ENCODE measurements around the gene PORCN.
A peak's percentile ranks its signal among the peaks of the same experiment; 100 is the strongest.
"Not testable (repeated sequence)": the region's sequence is repeated elsewhere in the genome, so short reads cannot be mapped to it uniquely, and the experiment has no call there.

The PORCN gene

DNA sequence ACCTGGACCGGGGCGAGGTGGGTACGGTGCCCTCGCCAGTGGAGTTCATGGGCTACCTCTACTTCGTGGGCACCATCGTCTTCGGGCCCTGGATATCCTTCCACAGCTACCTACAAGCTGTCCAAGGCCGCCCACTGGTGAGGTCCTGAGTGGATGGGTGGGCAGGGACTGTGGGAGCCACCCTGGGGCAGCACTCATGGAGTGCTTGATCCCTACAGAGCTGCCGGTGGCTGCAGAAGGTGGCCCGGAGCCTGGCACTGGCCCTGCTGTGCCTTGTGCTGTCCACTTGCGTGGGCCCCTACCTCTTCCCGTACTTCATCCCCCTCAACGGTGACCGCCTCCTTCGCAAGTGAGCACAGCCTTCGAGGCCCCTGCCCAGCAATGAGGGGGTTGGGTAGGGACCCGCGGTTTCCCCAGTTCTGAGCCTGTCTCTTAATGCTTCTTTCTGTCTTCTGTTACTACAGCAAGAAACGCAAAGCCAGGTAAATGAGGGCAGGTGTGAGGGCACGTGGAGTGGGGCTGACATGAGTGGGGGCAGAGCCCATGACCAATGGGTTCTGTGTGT is 3.7 kb downstream of the PORCN start:
- no peak for DNase-seq (ENCODE audit: low read depth in 2 of 2)

DNA sequence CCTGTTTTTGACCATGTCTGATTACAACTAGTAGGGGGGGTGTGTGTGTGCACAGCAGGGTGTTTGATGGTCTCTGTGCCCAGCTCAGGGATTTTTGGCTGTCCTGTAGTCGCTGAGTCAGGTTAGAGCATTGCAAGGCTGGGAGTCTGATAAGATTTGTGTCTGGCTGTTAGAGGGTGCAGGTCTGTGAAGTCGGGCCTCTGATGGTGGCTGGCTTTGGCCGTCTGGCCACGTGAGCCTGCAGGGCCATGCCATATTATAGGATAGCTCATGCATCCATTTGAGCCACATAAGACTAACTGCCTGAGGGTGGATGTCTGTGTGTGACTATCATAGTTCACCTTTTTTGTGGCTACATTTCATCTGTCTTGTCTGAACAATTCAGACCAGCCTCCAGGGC is 4.9 kb downstream of the PORCN start:
- no peak for DNase-seq (ENCODE audit: low read depth in 2 of 2)

DNA sequence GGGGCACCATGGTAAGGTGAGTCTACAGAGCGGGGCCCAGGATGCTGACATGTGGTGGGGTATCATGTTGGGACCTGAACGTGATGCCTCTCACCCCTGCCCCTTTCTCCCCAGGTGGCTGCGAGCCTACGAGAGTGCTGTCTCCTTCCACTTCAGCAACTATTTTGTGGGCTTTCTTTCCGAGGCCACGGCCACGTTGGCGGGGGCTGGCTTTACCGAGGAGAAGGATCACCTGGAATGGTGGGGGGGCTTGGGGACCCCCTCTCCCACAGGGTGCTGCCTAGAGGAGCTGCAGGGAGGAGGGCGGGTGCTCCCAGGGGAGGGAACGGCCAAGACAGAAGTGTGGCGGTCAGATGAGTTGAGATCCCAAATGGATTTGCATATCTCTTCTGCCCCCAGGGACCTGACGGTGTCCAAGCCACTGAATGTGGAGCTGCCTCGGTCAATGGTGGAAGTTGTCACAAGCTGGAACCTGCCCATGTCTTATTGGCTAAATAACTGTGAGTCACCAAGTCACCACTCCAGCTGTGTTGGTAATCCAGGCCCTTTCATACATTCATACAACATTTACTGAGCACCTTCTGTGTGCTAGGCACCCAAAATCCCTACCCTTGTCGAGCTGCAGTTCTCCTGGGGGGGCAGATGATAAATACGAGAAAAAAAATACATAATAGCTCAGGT is 5.5 kb downstream of the PORCN start:
- DNase-seq (ENCODE audit: low read depth in 2 of 2), result no peak

DNA sequence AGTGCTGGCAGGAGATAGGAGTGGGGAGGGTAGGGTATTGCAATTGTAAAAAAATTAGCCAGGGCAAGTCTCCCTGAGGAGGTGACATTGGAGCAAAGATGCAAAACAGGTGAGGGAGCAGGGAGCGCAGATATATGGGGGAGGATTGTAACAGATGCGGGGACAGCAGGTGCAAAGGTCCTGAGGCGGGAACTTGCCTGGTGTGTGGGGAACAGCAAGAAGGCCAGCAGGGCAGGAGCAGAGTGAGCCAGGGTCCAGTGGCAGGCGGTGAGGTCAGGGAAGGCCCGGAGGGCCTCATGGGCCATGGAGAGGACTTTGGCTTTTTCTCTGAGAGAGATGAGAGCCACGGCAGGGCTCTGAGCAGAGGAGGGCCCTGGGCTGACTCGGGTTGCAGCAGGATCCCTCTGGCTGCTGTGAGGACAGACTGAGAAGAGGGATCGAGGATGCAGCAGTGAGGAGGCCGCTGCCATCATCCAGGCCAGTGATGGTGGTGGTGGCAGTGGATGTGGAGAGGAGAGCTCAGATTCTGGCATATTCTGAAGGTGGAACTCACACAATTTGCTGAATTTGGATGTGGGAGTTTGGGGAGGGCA is 6.2 kb downstream of the PORCN start:
- DNase-seq (ENCODE audit: low read depth in 2 of 2), result no peak

DNA sequence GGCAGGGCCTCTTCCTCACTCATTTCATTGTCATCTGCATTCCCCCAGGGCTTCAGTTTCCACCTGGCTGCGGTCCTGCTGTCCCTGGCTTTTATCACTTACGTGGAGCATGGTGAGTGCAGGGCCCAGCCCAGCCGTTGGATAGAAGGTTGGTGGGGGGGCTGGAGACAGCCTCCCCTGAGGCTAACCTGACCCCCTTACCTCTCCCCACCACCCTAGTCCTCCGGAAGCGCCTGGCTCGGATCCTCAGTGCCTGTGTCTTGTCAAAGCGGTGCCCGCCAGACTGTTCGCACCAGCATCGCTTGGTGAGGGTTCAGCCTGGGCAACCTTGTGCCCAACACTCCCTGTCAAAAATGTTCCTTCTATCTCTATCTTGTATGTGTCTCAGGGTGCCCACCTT is 7.0 kb downstream of the PORCN start:
- DNase-seq (ENCODE audit: low read depth in 2 of 2), result no peak

DNA sequence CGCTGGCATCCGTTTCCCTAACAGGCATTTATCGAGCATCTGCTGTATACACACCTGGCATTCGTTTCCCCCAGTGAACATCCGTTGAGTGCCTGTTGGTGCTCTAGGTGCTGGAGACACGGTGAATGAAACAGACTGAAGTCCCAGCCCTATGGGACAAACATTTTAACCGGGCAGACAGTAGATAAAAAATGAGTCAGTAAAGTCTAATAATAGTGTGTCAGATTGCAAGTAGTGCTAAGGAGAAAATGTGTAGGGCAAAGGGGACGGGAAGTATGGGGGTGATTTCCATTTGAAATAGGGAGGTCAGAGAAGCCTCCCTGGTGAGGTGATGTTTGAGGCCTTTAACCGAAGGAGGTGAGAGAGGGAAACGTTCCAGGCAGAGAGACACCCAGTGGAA is 7.5 kb downstream of the PORCN start:
- no peak for DNase-seq (ENCODE audit: low read depth in 2 of 2)

DNA sequence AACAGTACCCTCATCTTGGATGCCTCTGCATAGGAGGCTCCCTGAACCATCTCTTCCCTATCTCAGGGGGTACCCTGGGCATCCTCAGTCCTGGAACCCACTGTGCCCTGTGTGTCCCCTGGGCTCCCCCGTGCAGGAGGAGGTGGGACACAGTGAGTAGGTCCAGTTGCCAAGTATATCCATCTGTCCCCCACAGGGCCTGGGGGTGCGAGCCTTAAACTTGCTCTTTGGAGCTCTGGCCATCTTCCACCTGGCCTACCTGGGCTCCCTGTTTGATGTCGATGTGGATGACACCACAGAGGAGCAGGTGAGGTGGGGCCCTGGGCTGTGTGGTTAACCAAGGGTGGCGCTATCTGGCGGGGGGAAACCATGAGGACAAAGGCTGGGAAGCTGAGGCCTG is 8.2 kb downstream of the PORCN start:
- DNase-seq (ENCODE audit: low read depth in 2 of 2), result no peak

DNA sequence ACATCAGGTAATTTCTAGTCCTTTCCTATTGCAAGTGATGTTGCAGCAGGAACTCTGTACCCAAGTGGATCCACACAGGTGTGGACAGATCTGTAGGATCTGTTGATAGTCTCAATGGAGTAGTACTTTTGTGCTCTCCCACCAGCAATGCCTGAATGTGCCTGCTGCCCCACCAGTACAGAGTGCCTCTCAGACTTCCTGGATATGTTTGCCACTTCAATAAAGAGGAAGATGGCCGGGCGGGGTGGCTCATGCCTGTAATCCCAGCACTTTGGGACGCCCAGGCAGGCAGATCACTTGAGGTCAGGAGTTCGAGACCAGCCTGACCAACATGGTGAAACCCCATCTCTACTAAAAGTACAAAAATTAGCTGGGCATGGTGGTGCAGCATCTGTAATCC is 10.7 kb downstream of the PORCN start:
- DNase-seq (ENCODE audit: low read depth in 2 of 2), result not testable (repeated sequence)

DNA sequence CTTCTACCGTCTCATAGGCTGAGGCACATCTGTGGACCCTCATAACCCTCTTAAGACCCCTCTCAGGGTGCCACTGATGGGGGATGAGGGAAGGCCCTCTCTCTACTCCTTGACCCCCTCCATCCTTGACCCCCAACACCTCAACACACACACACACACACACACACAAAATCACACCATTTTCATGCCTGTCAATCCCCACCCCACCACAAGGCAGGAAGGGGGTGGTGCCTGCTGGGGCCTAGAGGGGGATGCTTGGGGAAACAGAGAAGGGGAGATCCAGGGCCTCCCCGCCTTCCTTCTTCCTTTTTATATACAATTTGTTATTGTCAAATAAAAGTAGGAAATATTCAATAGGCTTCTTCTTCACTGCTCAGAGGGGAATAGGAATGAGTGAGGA is 11.7 kb downstream of the PORCN start:
- DNase-seq (ENCODE audit: low read depth in 2 of 2), result no peak

DNA sequence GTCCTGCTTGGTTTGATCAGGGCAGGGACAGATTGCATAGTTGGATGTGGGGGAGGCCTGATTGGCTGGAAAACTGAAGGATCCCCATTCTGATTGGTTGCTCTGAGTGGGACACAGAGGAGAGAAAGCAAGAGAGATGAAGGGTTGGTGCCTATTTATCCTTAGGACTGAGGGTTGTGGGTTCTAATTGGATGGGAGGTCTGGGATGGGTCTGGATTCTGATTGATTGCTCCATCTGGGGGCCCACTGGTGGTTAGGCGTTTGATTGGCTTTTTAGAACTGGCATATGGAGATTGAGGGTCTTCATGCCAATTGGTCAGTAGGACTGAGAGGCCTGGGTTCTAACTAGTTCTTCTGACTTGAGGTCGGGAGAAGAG is 12.2 kb downstream of the PORCN start:
- no peak for DNase-seq (ENCODE audit: low read depth in 2 of 2)

DNA sequence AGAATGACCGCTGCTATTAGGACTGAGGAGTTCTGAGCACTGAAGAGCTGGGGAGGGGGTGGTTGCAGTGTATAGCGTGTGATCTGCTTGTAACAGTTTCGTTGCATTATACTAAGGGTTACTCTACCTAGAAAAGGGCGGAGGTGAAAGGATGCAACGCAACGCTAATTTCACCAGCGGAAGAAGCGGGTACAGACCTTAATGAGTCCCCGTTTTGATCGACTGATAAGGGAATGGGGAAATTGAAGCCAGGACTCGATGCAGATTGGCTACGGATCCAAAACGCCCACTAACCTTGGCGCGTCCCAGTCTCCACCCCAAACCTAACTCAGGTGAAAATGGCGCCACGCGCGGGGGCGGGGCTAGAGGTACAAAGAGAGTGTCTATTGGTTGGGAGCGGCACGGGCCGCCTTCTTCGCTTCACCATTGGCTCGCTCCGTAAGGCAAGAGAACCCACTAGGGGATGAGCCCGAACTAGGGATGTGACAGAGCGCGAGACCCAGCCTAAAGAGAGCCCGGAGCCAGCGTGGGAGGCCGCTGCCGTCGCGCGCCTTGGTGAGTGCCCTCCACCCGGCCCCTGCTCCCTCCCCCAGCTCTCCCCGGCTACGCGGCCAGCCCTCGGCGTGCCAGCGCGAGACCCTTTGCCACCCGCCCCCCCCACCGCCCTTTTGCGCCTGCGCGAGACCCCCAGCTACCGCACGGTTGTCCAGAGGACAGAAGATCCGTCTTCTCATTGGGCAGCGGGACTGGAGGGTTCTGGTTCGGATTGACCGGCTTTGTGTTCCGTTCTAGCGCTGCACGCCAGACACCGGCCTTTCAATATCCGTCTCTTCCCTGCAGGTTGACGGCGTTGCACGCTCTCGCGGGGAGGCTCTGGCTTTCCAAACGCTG is 12.8 kb downstream of the PORCN start, which contains the start of gene EBP:
Gene EBP (plus strand): TSS at position 456 of the 891 bp plus-strand sequence. CDS start 1,964 bp downstream, outside the sequence.
- DNase-seq (ENCODE audit: low read depth in 2 of 2), result peak; percentile 80 to 90

DNA sequence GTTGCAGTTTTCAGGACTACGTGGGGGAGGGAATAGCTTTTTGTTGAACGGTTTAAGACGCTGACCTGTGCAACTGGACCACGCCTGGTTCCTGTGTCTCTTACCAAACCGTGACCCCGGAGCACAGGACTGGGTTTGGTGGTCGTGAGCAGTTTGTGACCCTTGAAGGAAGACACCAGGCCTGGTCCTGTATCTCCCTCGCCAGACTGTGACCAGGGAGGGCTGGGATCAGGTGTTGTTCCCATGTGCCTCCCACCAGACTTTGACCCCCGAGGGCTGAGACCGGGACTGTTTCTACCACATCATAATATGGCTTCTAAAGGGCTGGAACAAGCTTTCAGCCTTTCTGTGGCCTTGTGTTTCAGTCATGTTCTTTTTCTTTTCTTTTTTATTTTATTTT is 13.5 kb downstream of the PORCN start:
- DNase-seq (ENCODE audit: low read depth in 2 of 2), result no peak

DNA sequence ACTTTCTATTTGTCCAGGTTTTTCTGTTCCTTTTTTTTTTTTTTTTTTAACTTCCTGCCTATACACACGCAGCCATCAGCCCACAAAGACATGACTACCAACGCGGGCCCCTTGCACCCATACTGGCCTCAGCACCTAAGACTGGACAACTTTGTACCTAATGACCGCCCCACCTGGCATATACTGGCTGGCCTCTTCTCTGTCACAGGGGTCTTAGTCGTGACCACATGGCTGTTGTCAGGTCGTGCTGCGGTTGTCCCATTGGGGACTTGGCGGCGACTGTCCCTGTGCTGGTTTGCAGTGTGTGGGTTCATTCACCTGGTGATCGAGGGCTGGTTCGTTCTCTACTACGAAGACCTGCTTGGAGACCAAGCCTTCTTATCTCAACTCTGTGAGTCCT is 14.9 kb downstream of the PORCN start:
- no peak for DNase-seq (ENCODE audit: low read depth in 2 of 2)

DNA sequence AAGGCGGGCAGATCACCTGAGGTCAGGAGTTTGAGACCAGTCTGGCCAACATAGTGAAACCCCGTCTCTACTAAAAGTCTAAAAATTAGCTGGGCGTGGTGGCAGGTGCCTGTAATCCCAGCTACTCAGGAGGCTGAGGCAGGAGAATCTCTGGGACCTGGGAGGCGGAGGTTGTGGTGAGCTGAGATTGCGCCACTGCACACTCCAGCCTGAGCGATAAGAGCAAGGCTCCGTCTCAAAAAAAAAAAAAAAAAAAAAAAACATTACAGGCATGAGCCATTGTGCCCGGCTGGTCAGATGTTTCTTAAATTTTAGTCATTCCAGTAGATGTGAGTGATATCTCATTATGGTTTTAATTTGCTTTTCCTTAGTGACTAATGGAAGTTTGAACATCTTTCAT is 17.1 kb downstream of the PORCN start:
- DNase-seq (ENCODE audit: low read depth in 2 of 2), result not testable (repeated sequence)

DNA sequence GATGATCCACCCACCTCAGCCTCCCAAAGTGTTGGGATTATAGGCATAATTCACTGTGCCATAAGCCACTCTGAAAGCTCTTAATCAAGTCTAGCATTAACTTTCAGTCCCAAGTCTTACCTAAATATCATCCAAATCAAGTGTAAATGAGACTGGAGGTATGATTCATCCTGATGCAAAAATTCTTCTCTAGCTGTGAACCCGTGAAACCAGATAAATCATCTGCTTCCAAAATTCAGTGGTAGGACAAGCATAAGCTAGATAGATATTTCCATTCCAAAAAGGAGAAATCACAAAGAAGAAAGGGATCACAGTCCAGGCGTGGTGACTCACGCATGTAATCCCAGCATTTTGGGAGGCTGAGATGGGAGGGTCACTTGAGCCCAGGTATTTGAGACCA is 21.9 kb downstream of the PORCN start:
- DNase-seq (ENCODE audit: low read depth in 2 of 2), result no peak

DNA sequence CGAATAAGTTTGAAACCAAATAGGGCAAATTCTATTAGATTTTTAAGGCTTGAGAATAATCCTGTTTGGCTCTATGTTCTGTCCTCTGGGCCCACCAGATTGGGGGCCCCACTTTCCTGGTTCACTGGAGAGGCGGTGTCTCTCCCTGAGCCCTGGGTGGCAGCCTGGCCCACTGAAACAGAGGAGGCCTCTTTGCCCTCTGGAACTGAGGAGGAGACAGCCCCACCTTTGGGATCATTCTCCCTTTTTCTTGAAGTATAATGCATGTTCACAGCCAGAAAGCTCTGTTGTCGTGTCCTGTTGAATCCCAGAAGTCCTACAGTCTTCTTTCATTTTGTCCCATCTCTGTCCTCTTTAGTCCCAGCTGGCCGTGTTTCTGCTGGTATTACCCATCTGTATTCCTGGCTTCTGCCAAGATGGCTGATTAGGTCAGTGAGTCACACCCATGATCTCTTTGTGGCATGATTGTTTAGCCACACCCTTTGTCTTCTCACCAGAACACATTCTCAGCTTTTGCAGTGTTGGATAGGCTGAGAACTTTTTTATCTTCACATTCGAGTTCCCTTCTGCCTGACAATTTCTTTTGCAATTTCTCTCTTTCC is 22.7 kb downstream of the PORCN start:
- DNase-seq (ENCODE audit: low read depth in 2 of 2), result no peak

DNA sequence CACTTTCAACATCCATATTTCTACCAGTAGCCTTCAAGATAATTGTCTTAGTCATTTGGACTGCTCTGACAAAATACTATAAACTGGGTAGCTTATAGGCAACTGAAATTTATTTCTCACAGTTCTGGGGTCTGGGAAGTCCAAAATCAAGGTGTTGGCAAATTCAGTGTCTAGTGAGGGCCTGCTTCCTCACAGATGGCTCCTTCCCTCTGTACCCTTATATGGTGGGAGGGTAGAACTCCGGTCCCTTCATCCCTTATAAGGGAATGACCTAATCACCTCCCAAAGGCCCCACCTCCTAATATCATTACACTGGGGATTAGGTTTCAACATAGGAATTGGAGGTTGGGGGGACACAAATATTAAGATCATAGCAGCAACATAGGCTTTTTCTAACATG is 23.4 kb downstream of the PORCN start:
- no peak for DNase-seq (ENCODE audit: low read depth in 2 of 2)

DNA sequence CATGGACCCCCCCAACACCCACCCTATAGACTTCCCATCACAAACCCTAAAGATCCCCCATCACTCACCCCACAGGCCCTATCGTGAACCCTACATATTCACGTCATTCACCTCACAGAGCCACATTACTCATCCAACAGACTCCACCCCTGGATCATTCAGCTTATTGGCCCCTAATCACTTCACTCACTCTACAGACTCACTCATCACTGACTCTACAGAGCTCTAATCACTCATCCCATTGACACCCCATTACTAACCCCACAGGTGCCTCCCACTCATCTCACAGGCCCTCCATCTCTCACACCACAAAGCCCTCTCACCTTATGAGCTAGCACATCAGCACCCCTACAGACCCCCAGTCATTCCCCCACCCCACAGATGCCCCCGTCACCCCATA is 24.4 kb downstream of the PORCN start:
- no peak for DNase-seq (ENCODE audit: low read depth in 2 of 2)

DNA sequence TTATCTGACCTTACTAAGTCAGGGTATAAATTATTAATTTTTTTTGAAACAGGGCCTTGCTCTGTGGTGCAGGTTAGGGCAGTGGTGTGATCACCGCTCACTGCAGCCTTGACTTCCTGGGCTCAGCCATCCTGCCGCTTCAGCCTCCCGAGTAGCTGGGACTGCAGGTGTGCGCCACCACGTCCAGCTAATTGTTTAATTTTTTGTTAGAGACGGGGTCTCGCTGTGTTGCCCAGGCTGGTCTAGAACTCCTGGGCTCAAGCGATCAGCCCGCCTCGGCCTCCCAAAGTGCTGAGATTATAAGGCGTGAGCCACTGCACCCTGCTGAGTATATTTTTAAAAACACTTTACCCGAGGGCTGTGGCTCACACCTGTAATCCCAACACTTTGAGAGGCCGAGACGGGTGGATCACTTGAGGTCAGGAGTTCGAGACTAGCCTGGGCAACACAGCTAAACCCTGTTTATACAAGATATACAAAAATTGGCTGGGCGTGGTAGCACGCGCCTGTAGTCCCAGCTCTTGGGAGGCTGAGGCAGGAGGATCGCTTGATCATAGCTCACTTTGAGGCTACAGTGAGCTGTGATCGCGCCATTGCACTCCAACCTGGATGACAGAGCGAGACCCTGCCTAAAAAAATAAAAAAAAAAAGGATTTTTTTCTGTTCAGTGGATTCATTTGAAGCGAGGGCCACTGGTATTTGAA is 30.0 kb downstream of the PORCN start:
- no peak for DNase-seq (ENCODE audit: low read depth in 2 of 2)

DNA sequence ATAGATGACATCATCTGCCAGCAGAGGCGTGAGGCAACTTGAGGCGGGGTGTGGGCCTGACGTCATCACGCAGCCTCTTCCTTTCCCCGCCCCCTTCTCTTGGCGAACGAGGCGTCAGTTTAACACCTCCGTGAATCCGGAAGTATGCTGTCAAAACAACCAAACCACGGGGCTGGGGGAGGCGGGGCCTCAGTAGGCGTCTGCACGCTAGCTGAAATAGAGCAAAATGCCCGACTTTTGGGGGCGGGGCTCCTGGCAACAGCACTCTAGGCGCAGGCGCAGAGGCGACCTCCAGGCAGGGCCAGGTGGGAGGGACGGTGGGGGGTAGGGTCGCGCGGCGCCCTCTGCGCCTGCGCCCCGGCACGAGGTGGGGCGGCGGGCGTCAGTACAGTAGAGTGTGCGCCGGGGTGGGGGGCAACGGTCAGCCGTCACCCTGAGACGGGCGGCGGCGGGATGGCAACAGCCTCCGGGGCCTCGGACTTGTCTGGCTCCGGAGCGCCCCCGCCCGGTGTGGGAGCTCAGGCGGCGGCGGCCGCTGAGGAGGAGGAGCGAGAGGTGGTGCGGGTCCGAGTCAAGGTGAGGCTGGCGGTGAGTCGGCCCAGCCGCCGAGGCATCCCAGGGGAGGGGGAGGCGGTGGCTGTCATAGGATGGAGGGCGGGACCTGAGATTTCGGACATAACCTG is 30.7 kb downstream of the PORCN start, which contains the start of gene TBC1D25:
Gene TBC1D25 (plus strand): TSS at position 370 of the 683 bp plus-strand sequence. CDS start 84 bp downstream, at position 454.
- peak; percentile 94 to 96 for DNase-seq (ENCODE audit: low read depth in 2 of 2)

DNA sequence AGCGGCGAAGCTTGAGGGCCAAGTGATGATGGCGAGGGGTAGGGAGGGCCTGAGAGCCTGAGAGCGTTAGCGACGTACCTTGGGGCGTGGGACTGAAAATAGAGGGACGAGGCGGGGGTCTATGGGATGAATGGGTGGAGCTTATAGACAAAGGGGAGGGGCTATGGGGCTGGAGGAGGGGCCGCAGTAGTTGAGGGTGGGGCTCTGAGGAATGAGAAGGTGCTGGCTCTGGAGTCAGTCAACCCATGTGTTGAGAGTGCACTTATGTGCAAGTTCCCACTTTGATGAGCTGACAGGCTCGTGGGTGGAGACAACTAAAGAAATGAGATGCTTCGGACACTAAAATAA is 31.2 kb downstream of the PORCN start:
- peak; percentile 15 to 30 for DNase-seq (ENCODE audit: low read depth in 2 of 2)

All from stimulated activated CD8-positive, alpha-beta memory T cell treated with anti-CD3 and anti-CD28 coated beads, Interleukin-15, amount 100 ng/mL, for 4 hours (primary cell).